ENCODE data around the gene FZD4.

DNA sequence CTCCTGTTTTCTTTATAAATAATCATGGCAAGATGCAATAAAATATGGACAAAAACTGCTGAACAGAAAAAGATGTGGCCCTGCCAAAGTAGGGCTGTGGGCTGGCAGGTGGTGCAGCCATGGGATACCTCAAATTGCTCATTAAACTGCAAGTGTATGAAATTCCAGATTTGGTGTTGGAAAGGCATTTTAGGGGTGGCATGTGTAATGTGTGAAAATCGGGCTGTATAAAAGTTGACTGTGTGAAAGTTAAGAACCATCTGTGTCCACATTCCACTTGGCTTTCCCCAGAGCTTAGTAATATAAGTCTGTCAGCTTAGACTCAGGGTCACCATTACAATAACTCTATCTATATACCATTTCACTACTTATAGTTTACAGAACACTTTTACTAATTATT is 34.8 kb upstream of the FZD4 start:
- no peak for TF ChIP-seq CTCF (conservative IDR thresholded peaks at IDR 0.05; ENCODE audit: low read length)
- TF ChIP-seq EZH2phosphoT487 (IDR thresholded peaks at IDR 0.05; ENCODE audit: borderline replicate concordance, low read depth, low read length): no peak

Measured in OCI-LY7 (cell line).